Right renal pelvis (tissue), 4 donors: Measurements from ENCODE around the gene ROR2. TPM values are rescaled to one million over a fixed set of nuclear protein-coding genes. Genes with fewer than 3 reads are reported as not detected.
"Not testable (repeated sequence)": the region's sequence is repeated elsewhere in the genome, so short reads cannot be mapped to it uniquely, and the experiment has no call there.

Source experiments
- DNase-seq, 4 donors: peaks; one replicate each; pipeline ENCODE4 v3.0.0-alpha.2; 2013; ENCODE audit warnings: low read depth in 4 of 4, low spot score in 3 of 4, missing footprints in 1 of 4
- polyA plus RNA-seq, 4 donors: library from polyadenylated mRNA; unstranded; fragments of 120-200 nt; gene quantifications; one replicate each; pipeline ENCODE4 v1.2.1, GENCODE V29; 2013; ENCODE audit not compliant: insufficient read length in 4 of 4

ROR2 gene
- polyA plus RNA-seq, 4 donors = 14.6 to 19.1 (median 17.7) TPM

DNA sequence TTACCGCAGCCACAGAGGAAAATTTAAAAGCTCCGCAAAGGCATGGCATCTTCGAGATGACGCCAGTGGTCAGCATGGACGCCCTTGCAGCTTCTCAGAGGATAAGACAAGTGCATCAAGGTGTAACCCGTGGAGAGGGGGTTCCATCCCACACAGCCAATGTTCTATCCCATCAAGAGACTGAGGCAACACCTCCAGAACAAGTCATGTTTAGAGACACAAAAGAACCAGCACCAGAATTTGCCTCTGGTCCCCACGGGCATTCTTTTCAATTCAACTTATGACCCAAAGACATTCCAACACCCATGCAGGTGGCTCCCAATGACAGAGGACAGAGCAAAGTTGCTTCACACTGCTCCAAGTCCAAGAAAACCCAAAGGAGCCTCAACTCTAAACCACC lies 20.7 kb downstream of the ROR2 start:
- no peak for DNase-seq

DNA sequence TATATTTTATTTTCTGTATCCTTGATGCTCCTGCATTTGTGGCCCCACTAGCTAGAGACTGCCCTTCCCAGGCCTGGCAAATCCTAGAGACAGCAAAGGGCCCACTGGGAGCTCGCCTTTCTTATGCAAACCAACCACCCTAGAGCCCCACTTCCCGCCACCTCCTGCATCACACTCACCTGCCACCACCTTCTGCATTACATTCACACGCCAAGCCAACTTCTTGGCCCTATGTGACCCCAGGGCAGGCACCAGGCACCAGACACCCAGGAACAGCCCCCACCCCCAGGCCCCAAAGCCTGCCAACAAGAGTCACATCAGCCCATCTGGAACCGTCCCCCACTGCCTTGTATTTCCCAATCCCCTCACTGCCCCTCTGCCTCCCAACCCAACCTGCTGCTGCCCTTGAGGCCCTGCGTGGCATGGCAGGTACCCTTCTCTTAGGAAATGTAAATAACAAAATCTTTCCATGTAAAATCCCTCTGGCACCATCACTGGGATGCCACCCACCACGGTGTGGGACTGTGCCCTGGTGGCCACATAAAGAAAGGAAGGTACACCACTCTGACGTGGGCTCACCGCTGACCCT lies 22.0 kb downstream of the ROR2 start:
- DNase-seq = no peak

DNA sequence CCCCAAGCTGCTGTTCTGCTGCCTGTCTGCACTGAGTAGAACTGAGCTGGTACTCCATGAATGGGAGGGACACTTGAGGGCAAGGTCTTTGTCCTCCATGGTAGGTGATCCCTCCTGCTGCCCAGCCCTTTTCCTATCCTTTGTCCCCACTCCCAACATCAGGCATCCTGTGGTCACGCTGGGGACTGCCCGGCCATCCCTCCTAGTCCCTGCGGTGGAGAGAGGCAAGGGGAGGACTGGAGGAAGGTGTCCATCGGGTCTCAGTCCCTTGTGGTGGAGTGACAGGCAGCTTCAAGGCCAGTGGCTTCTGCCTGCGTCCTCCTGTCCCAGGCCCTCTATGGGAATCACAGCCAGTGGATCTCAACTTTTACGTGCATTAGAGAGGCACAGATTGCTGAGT lies 25.9 kb downstream of the ROR2 start:
- DNase-seq = no peak

DNA sequence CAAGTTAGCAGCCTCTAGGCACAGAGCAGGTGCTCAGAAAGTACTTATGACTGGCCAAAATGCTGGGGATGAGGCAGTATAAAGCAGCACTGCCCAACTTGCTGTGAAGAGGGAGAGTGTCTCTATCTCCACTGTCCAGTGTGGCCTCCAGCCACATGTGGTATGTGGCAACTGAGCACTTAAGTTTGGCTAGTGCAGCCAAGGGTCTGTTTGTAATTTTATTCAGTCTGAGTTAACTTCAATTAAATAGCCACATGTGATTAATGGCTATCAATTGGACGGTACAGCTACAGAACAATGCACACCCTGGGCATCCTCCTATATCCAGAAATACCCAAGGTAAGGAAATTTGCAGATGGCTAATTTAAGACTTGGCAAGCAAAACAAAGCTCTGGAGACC lies 26.9 kb downstream of the ROR2 start:
- no peak for DNase-seq

DNA sequence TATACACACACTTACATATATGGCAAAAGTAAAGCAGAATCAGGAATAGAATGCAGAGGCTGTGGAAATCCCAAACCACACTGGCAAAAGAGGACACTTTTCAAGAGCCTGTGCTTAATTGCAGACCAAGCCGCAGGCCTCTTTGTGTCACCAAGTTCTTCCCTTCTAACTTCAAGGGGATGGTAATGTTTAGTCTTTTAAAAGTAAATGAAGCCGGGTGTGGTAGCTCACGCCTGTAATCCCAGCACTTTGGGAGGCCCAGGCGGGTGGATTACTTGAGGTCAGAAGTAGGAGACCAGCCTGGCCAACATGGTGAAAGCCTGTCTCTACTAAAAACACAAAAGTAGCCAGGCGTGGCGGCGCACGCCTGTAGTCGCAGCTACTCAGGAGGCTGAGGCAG lies 28.7 kb downstream of the ROR2 start:
- DNase-seq = no peak

DNA sequence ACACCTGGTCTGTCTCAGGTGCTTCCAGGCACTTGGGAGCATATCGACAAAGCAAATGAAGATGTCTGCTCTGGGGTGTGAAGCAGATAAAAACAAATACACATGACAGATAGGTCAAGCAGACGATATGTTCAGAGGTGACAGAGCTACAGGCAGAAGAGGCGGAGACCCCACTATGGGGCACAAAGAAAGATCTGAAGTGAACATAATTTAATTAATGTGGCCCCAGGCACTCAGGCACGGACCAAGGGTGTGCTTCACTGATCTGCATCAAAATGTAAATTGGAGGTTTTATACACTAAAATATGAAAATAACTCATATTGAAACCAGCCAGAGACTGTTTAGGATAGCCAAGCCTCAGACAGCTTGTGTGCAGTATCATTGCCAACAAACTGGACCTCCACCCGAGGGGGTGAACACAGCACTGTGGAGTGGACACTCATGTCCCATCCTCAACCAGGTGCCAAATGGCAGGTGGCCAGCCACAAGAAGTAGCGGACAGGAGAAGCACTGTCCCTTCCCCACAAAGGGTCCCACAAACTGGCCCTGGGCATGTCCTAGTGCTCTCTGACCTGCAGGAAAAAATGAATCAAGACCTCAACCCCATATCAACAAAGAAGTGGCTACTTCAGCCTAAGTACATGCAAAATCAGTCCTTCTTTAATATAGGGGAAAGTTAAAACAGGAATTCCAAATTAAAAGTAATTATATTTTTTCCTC lies 29.2 kb downstream of the ROR2 start:
- DNase-seq = no peak

DNA sequence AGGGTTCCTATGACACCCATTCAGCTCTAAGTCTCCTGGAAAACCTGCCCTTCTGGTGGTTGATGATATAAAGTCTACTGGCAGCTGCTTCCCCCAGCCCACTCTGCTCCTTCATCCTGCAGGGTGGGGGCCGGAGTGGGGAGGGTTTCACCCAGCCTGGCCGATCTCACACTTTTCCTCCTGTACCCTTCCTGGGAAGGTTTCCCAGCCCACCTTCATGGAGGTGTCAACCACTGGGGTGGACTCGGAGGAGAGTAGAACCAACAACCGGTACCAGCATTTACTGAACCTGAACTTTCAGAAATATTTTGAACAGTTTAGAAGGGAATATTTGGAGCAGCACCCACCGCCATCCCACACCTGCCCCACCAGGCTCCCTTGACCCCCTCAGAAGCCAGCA lies 30.4 kb downstream of the ROR2 start:
- no peak for DNase-seq

DNA sequence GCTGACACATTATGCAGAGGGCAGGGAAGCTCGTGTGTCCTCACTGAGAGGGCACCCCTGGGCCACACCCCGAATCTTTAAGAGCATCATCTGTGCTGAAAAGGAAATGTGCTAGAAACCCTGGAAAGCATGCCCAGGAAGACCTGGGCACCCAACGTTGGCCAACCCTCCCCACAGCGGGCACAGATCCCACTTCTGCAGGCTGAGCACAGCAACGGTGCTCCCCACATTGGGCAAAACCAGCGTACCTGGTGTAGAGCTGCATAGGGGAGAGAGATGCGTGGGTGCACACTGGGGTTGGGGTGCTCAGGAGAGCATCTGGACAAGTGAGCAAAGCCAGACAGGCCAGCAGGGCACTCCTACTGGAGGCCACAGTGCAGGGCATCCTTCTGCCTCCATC lies 32.6 kb downstream of the ROR2 start:
- no peak for DNase-seq

DNA sequence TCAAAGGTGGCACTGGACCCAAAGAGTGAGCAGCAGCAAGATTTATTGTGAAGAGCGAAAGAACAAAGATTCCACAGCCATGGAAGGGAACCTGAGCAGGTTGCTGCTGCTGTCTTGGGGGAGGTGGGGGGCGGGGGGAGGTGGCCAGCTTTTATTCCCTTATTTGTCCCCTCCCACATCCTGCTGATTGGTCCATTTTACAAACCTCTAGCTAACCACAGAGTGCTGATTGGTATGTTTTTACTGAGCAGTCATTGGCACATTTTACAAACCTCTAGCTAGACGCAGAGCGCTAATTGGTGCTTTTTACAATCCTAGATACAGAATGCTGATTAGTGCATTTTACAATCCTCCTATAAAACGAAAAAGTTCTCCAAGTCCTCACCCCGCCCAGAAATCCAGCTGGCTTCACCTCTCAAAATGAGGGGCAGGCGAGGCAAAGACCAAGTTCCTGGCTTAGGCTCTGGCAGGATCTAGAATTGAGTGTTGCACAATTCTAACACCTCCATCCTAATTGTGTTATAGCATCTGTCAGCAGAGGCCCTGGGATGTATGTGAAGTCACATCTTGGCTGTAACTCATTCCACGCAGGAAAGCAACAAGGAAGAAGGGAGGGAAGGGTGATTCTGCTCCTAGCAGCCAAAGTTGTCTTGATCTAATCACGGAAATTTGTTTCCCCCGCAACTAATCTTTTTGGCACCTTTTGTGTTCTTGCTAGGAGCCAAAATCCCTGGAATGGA lies 34.3 kb downstream of the ROR2 start:
- DNase-seq = no peak

DNA sequence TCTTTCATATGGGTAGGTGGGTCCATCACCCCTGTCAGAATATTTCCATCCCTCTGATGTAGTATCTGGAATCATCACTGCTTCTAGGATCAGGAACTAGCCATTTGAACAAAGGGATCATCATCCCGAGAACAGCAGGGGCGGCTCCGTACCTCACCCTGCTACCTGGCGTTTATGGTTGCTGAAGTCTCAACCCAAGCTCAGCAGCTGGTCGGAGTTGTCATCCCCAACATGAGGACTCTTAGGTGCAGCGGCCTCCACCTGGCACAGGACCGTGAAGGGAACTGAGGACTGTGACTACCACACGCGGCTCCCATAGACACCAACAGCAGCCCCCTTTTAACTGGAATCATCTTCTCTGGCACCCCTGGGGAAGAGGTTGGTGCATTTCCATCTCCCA lies 35.1 kb downstream of the ROR2 start:
- no peak for DNase-seq

DNA sequence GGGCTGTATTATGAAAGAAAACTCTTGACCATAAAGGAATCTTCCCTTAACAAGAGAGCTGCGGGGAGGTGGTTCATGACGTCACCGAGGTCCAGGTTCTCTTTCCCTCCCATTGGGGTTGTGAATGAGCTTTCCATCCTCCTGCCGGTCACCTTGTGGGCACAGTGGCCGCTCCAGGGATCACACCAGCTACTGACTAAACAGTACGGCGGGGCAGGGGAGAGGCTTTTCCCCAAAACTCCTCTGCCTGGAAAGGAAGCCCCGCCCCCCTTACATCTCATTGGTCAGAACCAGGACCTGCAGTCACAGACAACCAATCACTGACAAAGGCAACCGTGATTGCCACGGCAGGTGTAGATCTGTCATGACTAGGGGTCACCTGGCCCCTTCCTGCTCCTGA lies 35.6 kb downstream of the ROR2 start:
- DNase-seq = no peak

DNA sequence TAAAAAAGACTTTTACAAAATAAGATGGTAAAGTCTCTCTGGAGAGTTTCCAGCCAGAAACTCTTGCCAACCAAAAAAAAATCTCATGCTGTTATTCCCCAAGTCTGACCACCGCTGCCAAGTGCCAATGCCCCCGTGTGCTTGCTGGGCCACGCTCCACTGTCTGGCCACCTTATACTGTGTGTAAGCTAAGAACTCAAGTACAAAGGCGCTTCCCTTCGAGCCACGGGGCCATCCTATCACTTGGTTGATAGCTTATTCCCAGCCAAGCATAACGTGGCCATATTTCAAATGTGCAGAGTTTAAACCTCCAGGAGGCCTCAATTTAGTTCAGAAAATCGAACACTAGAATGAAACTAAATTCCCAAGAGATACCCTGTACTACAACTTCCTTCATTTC lies 36.0 kb downstream of the ROR2 start:
- DNase-seq = no peak

DNA sequence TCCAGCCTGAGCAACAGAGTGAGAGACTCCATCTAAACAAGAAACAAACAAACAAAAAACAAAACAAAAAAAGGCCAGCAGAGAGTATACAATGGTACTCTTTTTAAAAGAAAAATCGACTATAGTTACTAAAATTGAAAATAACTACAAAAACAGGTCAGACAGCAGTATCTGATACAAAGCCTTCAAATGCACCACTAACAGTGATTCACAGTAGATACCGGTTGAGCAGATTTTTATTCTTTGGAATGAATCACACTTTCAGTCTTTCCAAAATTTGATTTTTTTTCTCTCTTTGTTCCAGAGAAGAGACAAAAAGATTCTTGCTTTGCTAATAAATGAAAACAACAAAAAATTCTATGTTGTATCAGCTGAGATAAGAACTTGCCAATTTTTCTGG lies 36.9 kb downstream of the ROR2 start:
- no peak for DNase-seq

DNA sequence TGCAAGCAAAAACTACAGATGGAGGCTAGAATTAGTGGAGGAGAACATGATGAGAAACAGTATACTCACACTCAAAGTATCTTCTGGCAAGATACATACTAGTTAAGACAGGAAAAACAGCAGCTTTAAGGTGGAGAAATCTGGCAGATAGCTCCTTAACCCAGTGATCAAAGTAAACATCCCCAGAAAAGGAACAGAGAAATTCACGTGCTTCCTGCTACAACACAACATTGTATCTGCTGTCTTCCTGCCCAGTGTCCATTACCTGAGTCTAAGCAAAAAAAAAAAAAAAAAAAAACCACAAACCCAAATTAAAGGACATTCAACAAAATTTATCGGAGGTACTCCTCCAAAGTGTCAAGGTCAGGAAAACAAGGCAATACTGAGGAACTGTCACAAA lies 38.4 kb downstream of the ROR2 start:
- DNase-seq = no peak

DNA sequence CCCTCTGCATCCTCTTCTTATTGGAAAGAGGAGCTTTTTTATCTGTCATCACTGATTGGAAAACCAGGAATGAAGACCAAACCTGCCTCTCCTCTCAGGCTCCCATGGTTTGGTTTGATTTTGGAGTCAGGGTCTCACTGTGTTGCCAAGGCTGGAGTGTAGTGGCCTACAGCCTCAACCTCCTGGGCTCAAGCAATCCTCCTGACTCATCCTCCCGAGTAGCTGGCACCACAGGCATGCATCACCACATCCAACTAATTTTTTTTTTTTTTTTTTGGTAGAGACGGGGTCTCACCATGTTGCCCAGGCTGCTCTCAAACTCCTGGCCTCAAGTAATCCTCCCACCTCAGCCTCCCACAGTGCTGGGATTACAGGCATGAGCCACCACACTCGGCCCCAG lies 40.8 kb downstream of the ROR2 start:
- not testable (repeated sequence) for DNase-seq

DNA sequence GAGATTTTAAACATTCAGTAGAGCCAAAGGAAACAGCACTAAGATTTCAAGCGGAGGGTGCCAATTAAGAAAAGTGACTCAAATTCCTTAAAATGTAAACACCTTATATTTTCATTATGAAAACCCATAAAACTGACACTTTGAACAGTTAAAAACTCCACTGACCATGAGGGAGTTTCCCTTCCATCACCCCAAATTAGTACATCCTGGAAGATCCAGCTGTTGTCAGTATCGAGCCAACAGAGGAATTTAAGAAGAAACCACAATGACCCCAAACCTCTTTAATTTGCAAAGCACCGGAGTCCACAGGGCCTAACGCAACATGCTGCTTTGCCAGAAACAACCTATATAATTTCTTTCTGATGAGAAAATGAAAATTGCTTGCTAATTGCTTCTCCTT lies 41.3 kb downstream of the ROR2 start:
- no peak for DNase-seq

DNA sequence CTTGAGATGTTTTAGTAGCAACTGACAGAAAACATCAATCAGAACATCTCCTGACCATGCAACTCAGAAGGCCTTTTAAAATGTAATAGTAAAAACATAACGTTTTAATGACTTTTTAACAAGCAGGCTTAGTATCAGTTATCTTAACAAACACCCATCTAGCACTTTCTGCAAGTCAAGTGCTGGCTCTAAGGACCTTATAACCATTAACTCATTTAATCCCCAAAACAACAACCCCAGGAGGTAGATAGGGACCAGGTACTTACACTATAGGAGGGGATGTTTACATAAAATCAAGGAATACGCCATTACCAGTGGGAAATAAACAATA lies 41.8 kb downstream of the ROR2 start:
- DNase-seq = no peak

DNA sequence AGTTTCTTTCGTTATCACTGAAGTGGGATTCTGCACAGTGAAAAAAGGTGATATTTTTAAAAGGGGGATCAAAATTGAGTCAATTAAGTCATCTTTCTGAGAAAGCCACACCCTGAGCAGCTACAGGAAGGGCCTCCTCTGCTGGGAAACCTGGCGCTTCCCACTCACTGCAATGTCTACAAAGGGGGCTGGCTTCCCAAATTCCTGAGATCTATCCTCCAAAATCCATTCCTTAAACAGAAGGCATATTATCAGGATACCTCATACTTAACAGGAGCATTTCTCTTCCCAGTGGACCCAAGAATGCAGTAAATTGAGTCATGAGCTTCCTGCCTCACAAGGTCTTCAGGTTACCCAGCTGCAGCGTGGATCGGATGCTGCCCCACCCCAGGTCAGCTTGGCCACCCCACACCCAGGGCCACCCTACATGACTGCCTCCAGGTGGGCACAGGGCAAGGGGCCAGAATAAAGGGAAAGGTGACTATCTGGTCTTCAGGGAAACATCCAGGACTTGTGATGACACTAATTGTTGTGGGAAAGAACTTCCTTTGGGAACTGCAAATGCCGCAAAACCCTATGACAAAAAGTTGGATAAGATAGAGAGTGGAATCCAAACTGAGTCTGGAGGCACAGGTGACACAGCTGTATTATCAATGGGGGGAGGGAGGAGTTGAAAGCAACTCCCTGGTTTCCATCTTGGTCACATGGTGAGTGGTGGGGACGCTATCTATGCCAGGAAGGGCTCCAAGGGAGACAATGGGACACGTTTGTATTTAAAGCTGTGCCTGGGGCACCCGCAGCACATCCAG lies 42.3 kb downstream of the ROR2 start:
- DNase-seq = no peak

DNA sequence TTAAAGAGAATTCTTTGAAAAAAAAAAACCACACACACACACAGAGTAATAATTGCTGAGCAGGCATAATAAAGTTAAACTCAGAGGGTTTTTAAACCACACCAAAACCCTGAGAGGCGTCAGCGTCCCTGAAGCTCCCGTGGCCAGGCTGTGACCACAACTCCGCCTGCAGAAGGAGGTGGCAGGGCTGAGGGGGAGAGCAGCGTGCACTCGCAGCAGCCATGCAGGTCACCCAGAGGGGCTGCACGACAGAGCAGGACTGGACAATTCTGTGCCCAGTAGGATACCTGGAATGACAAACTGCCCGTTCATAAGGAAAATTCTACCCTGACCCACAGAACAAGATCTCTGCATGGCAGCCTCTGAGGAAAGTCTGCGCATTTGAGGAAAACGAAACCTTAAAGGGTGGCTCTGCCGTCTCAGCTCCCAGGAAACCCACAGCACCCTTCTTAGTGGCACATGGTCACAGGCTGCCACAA lies 44.0 kb downstream of the ROR2 start:
- DNase-seq = no peak

DNA sequence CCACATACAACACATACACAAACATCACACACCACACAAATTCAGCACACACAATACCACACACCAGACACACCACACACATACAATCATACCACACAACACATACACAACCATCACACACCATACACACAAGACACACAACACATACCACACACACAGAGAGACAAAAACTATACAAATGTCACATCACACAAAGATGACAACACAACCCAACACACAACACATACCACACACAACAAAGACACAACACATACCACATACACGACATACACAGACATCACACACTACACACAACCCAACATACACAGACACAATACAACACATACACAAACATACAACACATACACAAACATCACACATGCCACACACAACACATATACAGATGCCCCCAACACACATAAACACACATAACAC lies 44.8 kb downstream of the ROR2 start:
- DNase-seq = no peak

DNA sequence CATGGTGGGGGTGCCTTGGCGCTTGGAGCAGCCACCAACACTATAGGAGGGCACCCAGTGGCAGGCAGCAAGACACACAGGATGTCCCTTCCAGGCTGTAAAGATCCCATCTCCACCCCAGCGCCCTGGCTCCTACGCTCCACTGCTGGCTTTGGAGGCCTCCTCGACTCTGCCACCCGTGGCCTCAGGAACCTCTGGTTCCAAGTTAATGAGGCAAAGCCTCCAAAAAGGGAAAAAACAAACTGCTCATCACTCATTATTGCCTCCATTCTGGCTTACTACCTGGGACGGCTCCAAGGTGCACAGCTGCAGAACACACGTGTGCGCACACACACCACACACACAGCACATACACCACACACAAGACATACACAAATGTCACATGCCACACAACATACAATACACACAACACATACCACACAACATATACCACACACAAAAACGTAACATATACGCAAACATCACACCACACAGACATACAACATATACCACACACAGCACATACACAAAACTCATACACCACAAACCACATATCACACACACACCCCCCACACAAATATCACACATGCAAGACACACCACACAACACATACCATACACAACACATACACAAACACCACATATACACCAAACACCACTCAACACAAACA lies 45.3 kb downstream of the ROR2 start:
- DNase-seq = no peak
